Fibroblast of villous mesenchyme (primary cell): ENCODE measurements around the gene TFR2. TPM values are rescaled to one million over a fixed set of nuclear protein-coding genes. Genes with fewer than 3 reads are reported as not detected.

ENCODE experiments used
- DNase-seq: peaks from one replicate; pipeline ENCODE4 v3.0.0-alpha.2; 2010; ENCODE audit warnings: low read depth
- H3K4me3 ChIP-seq: 2 replicates; pipeline ENCODE4 v1.5.1; 2011; ENCODE audit warnings: low read depth, mild to moderate bottlenecking, low read length
- CTCF ChIP-seq: IDR thresholded peaks from 2 replicates; pipeline ENCODE4 v1.5.1; 2012; ENCODE audit warnings: low read depth, mild to moderate bottlenecking, low read length; ENCODE audit not compliant: insufficient read depth
- total RNA-seq: library from RNA; depleted of rRNA; stranded (reverse); fragments of >200 nt; gene quantifications from 2 replicates; pipeline ENCODE4 v1.2.3, GENCODE V29; 2012

The TFR2 gene
- total RNA-seq, 1 donor = 0.43 TPM

- no peak for TF ChIP-seq CTCF
- no peak overlapping the region for H3K4me3 ChIP-seq
- no peak for DNase-seq
These were observed 41.2 kb downstream of the TFR2 start for GRCh38 chr7:100599911-100600729.

DNA sequence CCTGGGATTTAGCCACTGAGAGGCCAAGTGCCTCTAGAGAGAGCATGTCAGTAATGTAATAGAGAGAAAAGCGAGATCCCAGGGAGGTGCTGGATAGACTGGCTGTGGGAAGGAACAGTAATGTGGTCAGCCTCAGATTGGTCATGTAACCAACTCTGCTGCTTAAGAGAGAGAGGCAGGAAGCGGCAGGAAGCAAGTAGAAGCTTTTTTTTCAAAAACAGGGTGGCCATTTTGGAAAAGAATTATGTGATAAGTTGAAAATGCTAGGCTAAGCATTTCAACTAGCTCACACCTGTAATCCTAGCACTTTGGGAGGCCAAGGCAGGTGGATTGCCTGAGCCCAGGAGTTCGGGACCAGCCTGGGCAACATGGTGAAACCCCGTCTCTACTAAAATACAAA is 42.9 kb downstream of the TFR2 start:
- no peak overlapping the region for H3K4me3 ChIP-seq
- DNase-seq = no peak
- no peak for TF ChIP-seq CTCF

DNA sequence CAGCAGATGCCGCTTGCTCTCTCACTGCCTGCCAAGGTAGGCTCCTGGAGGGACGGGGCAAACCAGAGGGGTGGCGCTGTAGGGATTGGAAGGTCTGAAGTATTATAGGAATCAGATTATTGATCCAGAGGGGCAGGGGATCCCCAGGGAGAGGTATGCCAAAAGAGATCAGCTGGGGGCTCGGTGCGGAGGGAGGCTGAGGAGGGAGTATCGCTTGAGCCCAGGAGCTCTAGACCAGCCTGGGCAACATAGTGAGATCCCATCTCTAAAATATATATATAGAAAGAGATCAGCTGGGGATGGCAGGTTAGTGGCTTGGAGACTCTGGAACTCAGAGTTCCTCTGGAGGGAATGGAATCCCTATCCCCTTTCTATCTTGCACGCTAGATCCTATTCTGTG is 46.2 kb downstream of the TFR2 start:
- DNase-seq = no peak
- no peak overlapping the region for H3K4me3 ChIP-seq
- no peak for TF ChIP-seq CTCF

- no peak overlapping the region for H3K4me3 ChIP-seq
- DNase-seq = no peak
These were observed 49.8 kb downstream of the TFR2 start for GRCh38 chr7:100591596-100591995.

GRCh38 chr7:100590077-100590737 is 51.1 kb downstream of the TFR2 start:
- no peak for DNase-seq
- TF ChIP-seq CTCF = no peak
- H3K4me3 ChIP-seq = no peak overlapping the region

More at GRCh38 chr7:100591596-100591995, 49.8 kb downstream of the TFR2 start:
- TF ChIP-seq CTCF = no peak

DNA sequence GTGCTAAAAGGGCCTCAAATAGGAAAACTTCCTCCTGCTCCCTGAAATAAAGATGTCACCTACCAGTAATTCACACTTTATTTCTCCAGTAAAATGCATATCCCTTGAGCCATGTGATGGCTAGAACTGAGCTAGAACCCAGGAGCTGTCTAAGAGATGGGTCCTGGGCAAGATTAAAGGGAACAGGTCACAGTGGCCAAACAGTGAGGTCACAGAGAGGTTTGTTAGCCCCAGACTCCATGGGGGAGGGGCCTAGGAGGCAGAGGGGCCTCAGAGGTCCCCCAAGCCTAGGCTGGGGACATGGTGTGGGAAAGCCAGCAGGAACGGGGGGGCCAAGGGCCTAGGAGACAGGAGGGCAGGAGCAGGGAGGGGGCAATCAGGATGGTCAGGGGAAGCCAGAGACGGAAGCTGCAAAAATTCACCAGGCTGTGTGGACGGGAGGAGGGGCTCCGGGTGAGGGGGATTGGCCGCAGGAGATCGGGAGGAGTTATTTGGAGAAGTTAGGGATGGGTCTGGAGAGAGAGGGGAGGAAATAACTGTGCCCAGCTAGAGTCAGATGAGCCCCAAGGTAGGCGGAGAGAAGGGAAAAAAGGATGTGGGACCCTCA is 51.9 kb downstream of the TFR2 start:
- no peak overlapping the region for H3K4me3 ChIP-seq
- no peak for TF ChIP-seq CTCF
- no peak for DNase-seq
